Activated B cell treated with CpG ODN at 0.5 μM for 24 hours (primary cell): ENCODE measurements around the gene ATG2A. TPM values are rescaled to one million over a fixed set of nuclear protein-coding genes. Genes with fewer than 3 reads are reported as not detected.

Source experiments
- ATAC-seq: fragments of 200-7000 bp; cut with Tn5 transposase; one replicate; pipeline ENCODE4 v1.10.0; 2021; ENCODE audit warnings: low read depth, mild to moderate bottlenecking, moderate library complexity
- CTCF ChIA-PET: fragments of 350-600 bp; sonication (Branson Sonifier 250); formaldehyde crosslinking; loops from one replicate; lab custom pipeline; 2021; ENCODE audit warnings: antibody characterized with exemption; lab: Charles Lee
- POLR2A ChIA-PET: fragments of 350-600 bp; sonication (Branson Sonifier 250); formaldehyde crosslinking; loops from one replicate; lab custom pipeline; 2021; ENCODE audit warnings: antibody characterized with exemption; lab: Charles Lee
- DNase-seq: peaks from one replicate; pipeline ENCODE4 v3.0.0; 2022
- H3K27ac Mint-ChIP-seq: one replicate; pipeline ENCODE4 v1.8.0; 2020; ENCODE audit warnings: mixed read lengths
- H3K27me3 Mint-ChIP-seq: one replicate; pipeline ENCODE4 v1.8.0; 2021; ENCODE audit warnings: mixed read lengths
- H3K36me3 Mint-ChIP-seq: one replicate; pipeline ENCODE4 v1.8.0; 2021; ENCODE audit warnings: low read depth, mixed read lengths
- H3K4me1 Mint-ChIP-seq: one replicate; pipeline ENCODE4 v1.8.0; 2021; ENCODE audit warnings: mixed read lengths
- H3K4me3 Mint-ChIP-seq: one replicate; pipeline ENCODE4 v1.8.0; 2020; ENCODE audit warnings: mild to moderate bottlenecking, mixed read lengths
- H3K9me3 Mint-ChIP-seq: one replicate; pipeline ENCODE4 v1.8.0; 2020; ENCODE audit warnings: mixed read lengths
- CTCF ChIP-seq: fragments of 200-600 bp; IDR thresholded peaks from one replicate; pipeline ENCODE4 v1.8.0; 2022; ENCODE audit warnings: antibody characterized with exemption, mild to moderate bottlenecking
- intact Hi-C: fragments of 100-400 bp; cut with micrococcal nuclease; formaldehyde crosslinking; loops from one replicate; pipeline ENCODE4 v1.15.1; 2024
- total RNA-seq: library from RNA; stranded (reverse); gene quantifications from 2 replicates; pipeline ENCODE4 v1.2.3, GENCODE V29; 2022

The ATG2A gene
- total RNA-seq, 1 donor from 2014 or later = 35.0 TPM

DNA sequence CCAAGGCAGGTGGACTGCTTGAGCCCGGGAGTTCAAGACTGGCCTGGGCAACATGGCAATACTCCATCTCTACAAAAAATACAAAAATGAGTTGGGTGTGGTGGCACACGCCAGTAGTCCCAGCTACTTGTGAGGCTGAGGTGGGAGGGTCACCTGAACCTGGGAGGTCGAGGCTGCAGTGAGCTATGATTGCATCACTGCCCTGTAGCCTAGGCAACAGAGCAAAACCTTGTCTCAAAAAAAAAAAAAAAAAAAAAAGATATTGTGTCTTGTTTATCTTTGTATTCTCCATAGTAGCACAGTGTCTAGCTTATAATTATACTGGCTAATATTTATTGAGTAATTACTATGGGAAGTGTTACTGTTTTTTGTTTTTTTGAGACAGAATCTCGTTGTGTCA lies 34.5 kb upstream of the ATG2A start:
- Mint-ChIP-seq H3K36me3 (no peaks in the 10 kb centered on the region), H3K9me3 (no peaks in the 10 kb centered on the region), H3K27ac (no peak overlapping the region), H3K4me3 (no peak overlapping the region), H3K4me1 (no peaks in the 10 kb centered on the region), H3K27me3 (peaks cover 6% of the 10 kb centered on the region)
- POLR2A ChIA-PET = no interaction called here
- CTCF ChIA-PET = no interaction called here
- no peak for TF ChIP-seq CTCF
- DNase-seq = no peak
- intact Hi-C loops = no loop called here
- ATAC-seq = no peak

GRCh38 chr11:64947208-64947814 lies 30.3 kb upstream of the ATG2A start:
- CTCF ChIA-PET = no interaction called here
- no peak for TF ChIP-seq CTCF
- Mint-ChIP-seq H3K9me3 (no peaks in the 10 kb centered on the region), H3K27ac (no peak overlapping the region), H3K4me3 (no peak overlapping the region), H3K4me1 (no peaks in the 10 kb centered on the region), H3K36me3 (no peaks in the 10 kb centered on the region), H3K27me3 (peaks cover 9% of the 10 kb centered on the region)
- POLR2A ChIA-PET = no interaction called here
- intact Hi-C loops = no loop called here
- ATAC-seq (no peak), DNase-seq (no peak)

DNA sequence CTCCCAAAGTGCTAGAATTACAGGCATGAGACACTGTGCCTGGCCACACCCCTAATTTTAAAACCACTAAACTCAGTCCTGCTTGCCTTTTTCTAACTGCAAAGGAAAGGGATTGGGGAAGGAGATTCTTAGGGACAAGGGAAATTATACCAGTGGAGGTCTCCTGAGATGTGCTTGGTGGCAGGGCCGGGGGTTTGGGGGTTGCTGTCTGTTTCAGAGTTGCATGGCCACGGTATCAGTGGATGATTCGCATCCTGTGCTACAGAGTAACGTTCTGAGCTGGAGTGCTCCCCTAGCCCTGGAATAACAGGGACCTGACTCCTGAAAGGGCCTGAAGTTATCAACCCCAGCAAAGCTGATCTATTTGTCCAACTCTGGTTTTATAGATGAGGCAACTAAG lies 19.5 kb upstream of the ATG2A start:
- H3K36me3 Mint-ChIP-seq = peaks cover 30% of the 10 kb centered on the region
- CTCF ChIA-PET = no interaction called here
- TF ChIP-seq CTCF = no peak
- H3K4me3 Mint-ChIP-seq = no peak overlapping the region
- ATAC-seq (no peak), DNase-seq (no peak)
- intact Hi-C loops = no loop called here
- H3K9me3 Mint-ChIP-seq = no peaks in the 10 kb centered on the region
- POLR2A ChIA-PET = interaction anchor here (0.6 kb wide), 1 partner anchor 30 kb away, joined by 4 read pairs; no protein-coding TSS in a partner anchor
- H3K27ac Mint-ChIP-seq = no peak overlapping the region
- peaks cover 2% of the 10 kb centered on the region for H3K27me3 Mint-ChIP-seq
- no peaks in the 10 kb centered on the region for H3K4me1 Mint-ChIP-seq

DNA sequence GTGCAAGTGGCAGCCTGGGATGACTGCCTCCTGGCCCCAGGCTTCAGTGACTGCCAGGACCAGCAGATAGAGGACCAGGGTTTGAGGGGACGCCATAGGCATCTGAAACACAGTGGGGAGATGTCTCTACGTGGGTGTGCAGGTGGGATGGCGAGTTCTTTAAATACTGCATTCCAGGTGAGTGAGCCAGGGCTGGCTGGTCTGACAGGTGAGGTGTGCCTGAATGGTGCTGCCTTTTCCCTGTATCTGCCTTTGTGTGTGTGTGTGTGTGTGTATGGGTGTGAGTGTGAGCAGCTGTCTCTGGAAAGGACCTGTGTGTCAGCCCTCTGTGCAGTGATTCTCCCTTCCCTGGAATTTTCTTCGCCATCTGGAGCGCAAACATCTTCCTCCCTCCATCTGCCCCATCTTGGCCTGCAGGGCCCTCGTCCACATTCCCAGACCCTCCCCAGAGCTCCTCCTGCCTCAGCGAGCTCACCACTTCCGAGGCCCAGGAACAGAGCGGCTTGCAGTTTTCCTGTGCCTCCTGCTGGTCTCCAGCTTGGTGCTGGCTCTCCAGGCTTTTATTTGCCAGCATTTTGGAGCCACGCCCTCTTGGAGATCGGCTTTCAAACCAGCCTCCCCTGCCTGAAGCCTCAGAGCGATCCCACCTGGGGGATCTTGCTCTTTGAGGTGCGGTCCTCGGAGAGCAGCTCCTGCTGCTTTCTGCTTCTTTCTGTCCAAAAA lies 18.5 kb upstream of the ATG2A start, which contains the start of gene GPHA2:
Gene GPHA2 (minus strand): TSS at position 535 of the 723 bp plus-strand sequence. CDS start 433 bp downstream, at position 102.
- Mint-ChIP-seq H3K9me3 (no peaks in the 10 kb centered on the region), H3K36me3 (peaks cover 39% of the 10 kb centered on the region), H3K27me3 (peaks cover 2% of the 10 kb centered on the region), H3K27ac (no peak within 1 kb of the TSS), H3K4me3 (no peak within 1 kb of the TSS), H3K4me1 (no peaks in the 10 kb centered on the region)
- ATAC-seq (no peak), DNase-seq (no peak)
- no peak for TF ChIP-seq CTCF
- intact Hi-C loops = no loop called here
- ChIA-PET CTCF (no interaction called here), POLR2A (no interaction called here)

- H3K4me1 Mint-ChIP-seq = no peaks in the 10 kb centered on the region
- no peak overlapping the region for H3K27ac Mint-ChIP-seq
- ChIA-PET CTCF (no interaction called here), POLR2A (interaction anchor here (0.7 to 1.1 kb wide), 2 partner anchors 31 to 53 kb away, joined by 3 to 5 read pairs; no protein-coding TSS in a partner anchor)
- peaks cover 2% of the 10 kb centered on the region for H3K27me3 Mint-ChIP-seq
- H3K9me3 Mint-ChIP-seq = no peaks in the 10 kb centered on the region
- DNase-seq = no peak
- intact Hi-C loops = no loop called here
- peaks cover 46% of the 10 kb centered on the region for H3K36me3 Mint-ChIP-seq
- ATAC-seq = no peak
- TF ChIP-seq CTCF = no peak
- H3K4me3 Mint-ChIP-seq = no peak overlapping the region
Observed at GRCh38 chr11:64934682-64935358, 17.8 kb upstream of the ATG2A start.
